ENCODE results near the gene COX7B2.

Gene COX7B2

DNA sequence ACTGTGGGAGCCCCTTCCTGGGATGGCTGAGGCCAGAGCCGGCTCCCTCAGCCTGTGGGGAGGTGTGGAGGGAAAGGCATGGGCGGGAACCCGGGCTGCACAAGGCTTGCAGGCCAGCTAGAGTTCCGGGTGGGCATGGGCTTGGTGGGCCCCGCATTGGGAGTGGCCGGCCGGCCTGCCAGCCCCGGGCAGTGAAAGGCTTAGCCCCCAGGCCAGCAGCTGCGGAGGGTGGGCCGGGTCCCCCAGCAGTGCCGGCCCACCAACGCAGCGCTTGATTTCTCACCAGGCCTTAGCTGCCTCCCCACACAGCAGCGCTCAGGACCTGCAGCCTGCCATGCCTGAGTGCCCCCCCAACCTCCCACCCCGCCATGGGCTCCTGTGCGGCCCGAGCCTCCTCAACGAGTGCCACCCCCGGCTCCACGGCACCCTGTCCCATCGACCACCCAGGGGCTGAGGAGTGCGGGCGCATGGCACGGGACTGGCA is 78.0 kb downstream of the COX7B2 start:
- no peak for DNase-seq (ENCODE audit: extremely low spot score)
- POLR2A ChIA-PET, result no interaction called here
- no peak for TF ChIP-seq CTCF (IDR thresholded peaks at IDR 0.05; ENCODE audit: control extremely low read depth, extremely low read depth, low read depth, missing control alignments)
- CTCF ChIA-PET, result interaction anchor here (1.5 to 2.0 kb wide), 2 partner anchors 10 to 11 kb away, joined by 6 read pairs; no protein-coding TSS in a partner anchor

DNA sequence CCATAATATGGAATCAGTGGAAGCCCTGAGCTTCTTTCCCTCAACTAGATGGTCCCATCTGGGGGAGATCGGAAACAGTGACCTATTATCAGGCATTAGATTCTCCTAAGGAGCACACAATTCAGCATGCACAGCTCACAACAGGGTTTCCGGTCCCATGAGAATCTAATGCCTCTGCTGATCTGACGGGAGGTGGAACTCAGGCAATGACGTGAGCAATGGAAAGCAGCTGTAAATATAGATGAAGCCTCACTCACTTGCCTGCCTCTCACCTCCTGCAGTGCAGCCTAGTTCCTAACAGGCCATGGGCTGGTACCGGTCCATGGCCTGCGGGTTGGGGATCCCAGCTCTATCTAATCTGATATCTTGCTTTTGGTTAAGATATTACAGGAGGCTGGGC is 88.9 kb downstream of the COX7B2 start:
- POLR2A ChIA-PET, result no interaction called here
- no peak for TF ChIP-seq CTCF (IDR thresholded peaks at IDR 0.05; ENCODE audit: control extremely low read depth, extremely low read depth, low read depth, missing control alignments)
- CTCF ChIA-PET, result interaction anchor here (1.4 to 2.3 kb wide), 2 partner anchors 9 to 11 kb away, joined by 4 to 6 read pairs; no protein-coding TSS in a partner anchor
- no peak for DNase-seq (ENCODE audit: extremely low spot score)

GRCh38 chr4:46819095-46819494 is 90.0 kb downstream of the COX7B2 start:
- ChIA-PET CTCF (interaction anchor here (1.4 to 2.3 kb wide), 2 partner anchors 8 to 12 kb away, joined by 4 to 6 read pairs; no protein-coding TSS in a partner anchor), POLR2A (no interaction called here)
- no peak for DNase-seq (ENCODE audit: extremely low spot score)
- no peak for TF ChIP-seq CTCF (IDR thresholded peaks at IDR 0.05; ENCODE audit: control extremely low read depth, extremely low read depth, low read depth, missing control alignments)

- no peak for DNase-seq (ENCODE audit: extremely low spot score)
- CTCF ChIA-PET, result no interaction called here
- no peak for TF ChIP-seq CTCF (IDR thresholded peaks at IDR 0.05; ENCODE audit: control extremely low read depth, extremely low read depth, low read depth, missing control alignments)
- POLR2A ChIA-PET, result no interaction called here
Observed at GRCh38 chr4:46818604-46819003, 90.4 kb downstream of the COX7B2 start.

- DNase-seq (ENCODE audit: extremely low spot score), result no peak
- ChIA-PET POLR2A (no interaction called here), CTCF (no interaction called here)
- TF ChIP-seq CTCF (IDR thresholded peaks at IDR 0.05; ENCODE audit: control extremely low read depth, extremely low read depth, low read depth, missing control alignments), result no peak
Observed at GRCh38 chr4:46817806-46818205, 91.2 kb downstream of the COX7B2 start.

DNA sequence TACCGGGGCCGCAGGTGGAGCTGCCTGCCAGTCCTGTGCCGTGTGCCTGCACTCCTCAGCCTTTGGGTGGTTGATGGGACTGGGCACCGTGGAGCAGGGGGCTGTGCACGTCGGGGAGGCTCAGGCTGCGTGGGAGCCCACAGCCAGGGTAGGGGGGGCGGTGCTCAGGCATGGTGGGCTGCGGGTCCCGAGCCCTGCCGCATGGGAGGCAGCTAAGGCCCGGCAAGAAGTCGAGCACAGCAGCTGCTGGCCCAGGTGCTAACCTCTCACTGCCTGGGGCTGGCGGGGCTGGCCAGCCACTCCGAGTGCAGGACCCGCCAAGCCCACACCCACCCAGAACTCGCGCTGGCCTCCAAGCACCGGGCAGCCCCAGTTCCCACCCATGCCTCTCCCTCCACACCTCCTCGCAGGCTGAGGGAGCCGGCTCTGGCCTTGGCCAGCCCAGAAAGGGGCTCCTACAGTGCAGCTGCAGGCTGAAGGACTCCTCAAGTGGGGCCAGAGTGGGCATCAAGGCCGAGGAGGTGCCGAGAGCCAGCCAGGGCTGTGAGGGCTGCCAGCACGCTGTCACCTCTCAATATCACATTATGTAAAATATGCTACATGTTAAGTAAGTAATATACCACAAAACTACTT is 104.1 kb downstream of the COX7B2 start:
- ChIA-PET CTCF (no interaction called here), POLR2A (no interaction called here)
- no peak for DNase-seq (ENCODE audit: extremely low spot score)
- TF ChIP-seq CTCF (IDR thresholded peaks at IDR 0.05; ENCODE audit: control extremely low read depth, extremely low read depth, low read depth, missing control alignments), result no peak
